HCEC 1CT (cell line): ENCODE data around the gene BRSK1.
A peak's percentile ranks its signal among the peaks of the same experiment; 100 is the strongest.

ENCODE experiments used
- DNase-seq: peaks from one replicate; pipeline ENCODE4 v3.0.0-alpha.2; 2017

Gene BRSK1

GRCh38 chr19:55339105-55339888 is 55.5 kb downstream of the BRSK1 start, which contains the start of gene KMT5C:
Gene KMT5C, plus strand, starts transcription at chr19:55339876. Its CDS starts 2,061 bp downstream, at chr19:55341937.
- peak; percentile 100 for DNase-seq

GRCh38 chr19:55339889-55340783 is 56.3 kb downstream of the BRSK1 start:
- DNase-seq: no peak

- DNase-seq: no peak
These were observed 57.0 kb downstream of the BRSK1 start for GRCh38 chr19:55340784-55341147.

GRCh38 chr19:55341171-55341588 is 57.4 kb downstream of the BRSK1 start:
- DNase-seq: no peak

- DNase-seq: no peak
These were observed 58.1 kb downstream of the BRSK1 start for GRCh38 chr19:55341595-55342531.

GRCh38 chr19:55344444-55344843 is 60.6 kb downstream of the BRSK1 start:
- no peak for DNase-seq

GRCh38 chr19:55345101-55345817 is 61.5 kb downstream of the BRSK1 start:
- no peak for DNase-seq

GRCh38 chr19:55345818-55346724 is 62.3 kb downstream of the BRSK1 start:
- DNase-seq: no peak

GRCh38 chr19:55346725-55347441 is 63.1 kb downstream of the BRSK1 start:
- no peak for DNase-seq

- DNase-seq: no peak
These were observed 63.7 kb downstream of the BRSK1 start for GRCh38 chr19:55347442-55348009.

- no peak for DNase-seq
These were observed 64.7 kb downstream of the BRSK1 start for GRCh38 chr19:55348317-55349034.

- no peak for DNase-seq
These were observed 67.0 kb downstream of the BRSK1 start for GRCh38 chr19:55350620-55351315.

- no peak for DNase-seq
These were observed 68.2 kb downstream of the BRSK1 start for GRCh38 chr19:55352040-55352439.

- no peak for DNase-seq
These were observed 68.8 kb downstream of the BRSK1 start for GRCh38 chr19:55352549-55353145.

GRCh38 chr19:55353356-55353802 is 69.6 kb downstream of the BRSK1 start:
- no peak for DNase-seq

GRCh38 chr19:55353803-55354697 is 70.3 kb downstream of the BRSK1 start:
- DNase-seq: no peak

- no peak for DNase-seq
These were observed 71.0 kb downstream of the BRSK1 start, which contains the start of gene COX6B2 for GRCh38 chr19:55354698-55355212. Gene COX6B2, minus strand, starts transcription at chr19:55354719. Its CDS starts 198 bp downstream, at chr19:55354521.
